ENCODE measurements around the gene CTIF.

GRCh38 chr18:48693006-48693405 lies 154.2 kb downstream of the CTIF start:
- TF ChIP-seq POLR2AphosphoS5 (IDR thresholded peaks at IDR 0.05; ENCODE audit: low read depth, low read length) (no peak), TAF1 (IDR thresholded peaks at IDR 0.05; ENCODE audit: borderline replicate concordance, low read depth, low read length) (no peak), POLR2A (IDR thresholded peaks at IDR 0.05; ENCODE audit: low read depth, low read length) (no peak)
